Lung (tissue), 16 donors: ENCODE data around the gene RNF157. TPM values are rescaled to one million over a fixed set of nuclear protein-coding genes. Genes with fewer than 3 reads are reported as not detected.

Experiments
- ATAC-seq: fragments of 200-7000 bp; cut with Tn5 transposase; one replicate; pipeline ENCODE4 v1.9.1; 2020; ENCODE audit warnings: moderate number of reproducible peaks; ENCODE audit not compliant: insufficient read depth, low FRiP score
- DNase-seq, 3 donors: peaks; one replicate each; pipeline ENCODE4 v3.0.0-alpha.2; 2013 to 2017
- H3K27ac ChIP-seq, 2 donors: one replicate each; pipeline ENCODE4 v1.5.1; 2013; ENCODE audit warnings: mild to moderate bottlenecking in 2 of 2, moderate library complexity in 2 of 2, control low read depth in 1 of 2, inconsistent platforms in 1 of 2, low read depth in 1 of 2, low read length in 1 of 2
- H3K27me3 ChIP-seq, 3 donors: one replicate each; pipeline ENCODE4 v1.5.1; 2013; ENCODE audit warnings: low read length in 2 of 3; ENCODE audit not compliant: control insufficient read depth in 3 of 3, insufficient read depth in 3 of 3
- H3K36me3 ChIP-seq, 4 donors: one replicate each; pipeline ENCODE4 v1.5.1; 2013; ENCODE audit warnings: low read length in 4 of 4, mild to moderate bottlenecking in 1 of 4, moderate library complexity in 1 of 4; ENCODE audit not compliant: control insufficient read depth in 4 of 4, insufficient read depth in 4 of 4
- H3K4me1 ChIP-seq, 5 donors: one replicate each; pipeline ENCODE4 v1.5.1; 2013; ENCODE audit warnings: low read length in 5 of 5, mild to moderate bottlenecking in 2 of 5, moderate library complexity in 1 of 5; ENCODE audit not compliant: control insufficient read depth in 5 of 5, insufficient read depth in 5 of 5
- H3K4me3 ChIP-seq: one replicate; pipeline ENCODE4 v1.5.1; 2013; ENCODE audit warnings: mild to moderate bottlenecking, control low read depth, moderate library complexity
- H3K9ac ChIP-seq, 2 donors: one replicate each; pipeline ENCODE4 v1.5.1; 2013; ENCODE audit warnings: low read length in 2 of 2, control low read depth in 1 of 2; ENCODE audit not compliant: insufficient read depth in 1 of 2
- H3K9me3 ChIP-seq, 4 donors: one replicate each; pipeline ENCODE4 v1.5.1; 2013; ENCODE audit warnings: low read length in 3 of 4, mild to moderate bottlenecking in 1 of 4, moderate library complexity in 1 of 4; ENCODE audit not compliant: control insufficient read depth in 4 of 4, insufficient read depth in 3 of 4
- WGBS, 2 donors: extraction: QIAGEN DNeasy Blood & Tissue Kit; methylation state at CpG; one replicate each; pipeline ENCODE4 v1.1.7; 2013; 5-methylcytosine and 5-hydroxymethylcytosine counted together
- long read RNA-seq, 5 donors: transcript quantifications; one replicate each; lab custom pipeline, GENCODE V29; 2026
- polyA plus RNA-seq, 2 donors: library from polyadenylated mRNA; stranded (reverse); fragments of 200-250 nt; gene quantifications; one replicate each; pipeline ENCODE4 v1.2.1, GENCODE V29; 2013
- total RNA-seq, 2 donors: library from RNA; depleted of rRNA in 1 of 2; stranded (reverse); fragments of >200 nt in 1 of 2; gene quantifications; one replicate each; pipeline ENCODE4 v1.2.1, GENCODE V29; 2014 to 2021
- TF ChIP-seq, protein P1 (sequence below): IDR thresholded peaks from 2 replicates; pipeline ENCODE4 v1.5.1; 2012; ENCODE audit warnings: mild to moderate bottlenecking; ENCODE audit errors: control extremely low read depth, extremely low read depth
- donor health status: control.
- donor health status: control.
- donor health status: Bipolar disorder and iron deficiency.
- donor health status: healthy.
- donor health status: DM: yes; HTN: yes; CAD: no.

The RNF157 gene
- total RNA-seq, result 1 to 10 TPM; 2.2 to 2.5 TPM
- 1 to 10 TPM in 1 of 2 donors, under 1 TPM in 1; 0.88 to 1.4 TPM for polyA plus RNA-seq
- long read RNA-seq, donor 1, result 0 reads
- long read RNA-seq, donor 2, result 0 reads
- long read RNA-seq, donor 3, result 0 reads
- long read RNA-seq, donor 4, partial matches to known transcripts, result 0 of 1 reads
- long read RNA-seq, donor 4, other reads (novel, unspliced or antisense), result 0 of 1 reads
- long read RNA-seq, donor 5, result 0 reads

DNA sequence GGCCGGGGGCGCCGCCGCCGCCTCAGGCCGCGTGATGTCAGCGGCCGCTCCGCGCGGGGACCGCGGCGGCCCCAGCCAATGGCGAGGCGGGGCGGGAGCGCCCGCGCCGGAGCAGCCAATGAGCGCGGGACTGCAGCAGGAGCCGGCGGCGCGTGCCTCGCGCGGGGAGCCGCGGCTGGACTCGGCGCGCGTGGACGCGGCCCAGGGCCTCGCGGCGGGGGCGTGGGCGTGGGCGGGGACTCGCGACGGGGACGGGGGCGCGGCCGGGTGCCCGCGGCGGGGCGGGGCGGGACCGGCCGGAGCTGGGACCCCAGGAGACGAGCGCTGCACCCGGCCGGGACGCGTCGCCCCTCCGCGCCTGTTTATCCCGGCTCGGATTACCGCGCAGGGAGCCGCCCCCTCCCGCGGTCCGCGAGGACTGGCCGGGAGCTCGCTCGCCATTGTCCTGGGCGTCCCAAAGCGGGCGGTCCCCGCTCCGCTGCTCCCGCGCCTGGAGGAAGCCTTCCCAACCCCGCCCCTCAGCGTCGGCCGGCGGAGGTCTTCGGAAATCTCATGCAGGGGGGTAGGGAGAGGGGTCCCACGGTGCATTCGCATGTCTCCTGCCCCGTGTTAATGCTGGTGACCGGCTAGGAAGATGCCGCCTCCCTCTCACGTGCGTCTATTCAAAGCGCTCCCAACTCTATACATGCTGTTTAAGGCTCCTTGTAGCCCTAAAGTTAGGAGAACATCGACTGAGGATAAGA, at the start of gene RNF157:
Gene RNF157, minus strand, starts transcription at position 33 of the 743 bp plus-strand sequence. CDS start 253 bp downstream, outside the sequence.
- ATAC-seq, result peak; percentile 79
- peaks cover 0 to 18% (median 0%) of the 10 kb centered on the region in 5 donors for H3K4me1 ChIP-seq
- DNase-seq, result peak; percentile 82 to 87 (median 83)
- no peaks in the 10 kb centered on the region for H3K36me3 ChIP-seq
- no peaks in the 10 kb centered on the region for H3K9me3 ChIP-seq
- peak within 1 kb of the TSS in 1 of 2 donors; percentile 52 for H3K27ac ChIP-seq
- peaks cover 0 to 5% (median 0%) of the 10 kb centered on the region in 3 donors for H3K27me3 ChIP-seq
- TF ChIP-seq, protein P1, sequence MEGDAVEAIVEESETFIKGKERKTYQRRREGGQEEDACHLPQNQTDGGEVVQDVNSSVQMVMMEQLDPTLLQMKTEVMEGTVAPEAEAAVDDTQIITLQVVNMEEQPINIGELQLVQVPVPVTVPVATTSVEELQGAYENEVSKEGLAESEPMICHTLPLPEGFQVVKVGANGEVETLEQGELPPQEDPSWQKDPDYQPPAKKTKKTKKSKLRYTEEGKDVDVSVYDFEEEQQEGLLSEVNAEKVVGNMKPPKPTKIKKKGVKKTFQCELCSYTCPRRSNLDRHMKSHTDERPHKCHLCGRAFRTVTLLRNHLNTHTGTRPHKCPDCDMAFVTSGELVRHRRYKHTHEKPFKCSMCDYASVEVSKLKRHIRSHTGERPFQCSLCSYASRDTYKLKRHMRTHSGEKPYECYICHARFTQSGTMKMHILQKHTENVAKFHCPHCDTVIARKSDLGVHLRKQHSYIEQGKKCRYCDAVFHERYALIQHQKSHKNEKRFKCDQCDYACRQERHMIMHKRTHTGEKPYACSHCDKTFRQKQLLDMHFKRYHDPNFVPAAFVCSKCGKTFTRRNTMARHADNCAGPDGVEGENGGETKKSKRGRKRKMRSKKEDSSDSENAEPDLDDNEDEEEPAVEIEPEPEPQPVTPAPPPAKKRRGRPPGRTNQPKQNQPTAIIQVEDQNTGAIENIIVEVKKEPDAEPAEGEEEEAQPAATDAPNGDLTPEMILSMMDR, result no peak
- peak within 1 kb of the TSS in 1 of 2 donors; percentile 83 for H3K9ac ChIP-seq
- peak within 1 kb of the TSS; percentile 20 for H3K4me3 ChIP-seq
- WGBS, 2 donors, result 0 to 1% methylated on average over 36 to 102 of the region's 102 CpGs

DNA sequence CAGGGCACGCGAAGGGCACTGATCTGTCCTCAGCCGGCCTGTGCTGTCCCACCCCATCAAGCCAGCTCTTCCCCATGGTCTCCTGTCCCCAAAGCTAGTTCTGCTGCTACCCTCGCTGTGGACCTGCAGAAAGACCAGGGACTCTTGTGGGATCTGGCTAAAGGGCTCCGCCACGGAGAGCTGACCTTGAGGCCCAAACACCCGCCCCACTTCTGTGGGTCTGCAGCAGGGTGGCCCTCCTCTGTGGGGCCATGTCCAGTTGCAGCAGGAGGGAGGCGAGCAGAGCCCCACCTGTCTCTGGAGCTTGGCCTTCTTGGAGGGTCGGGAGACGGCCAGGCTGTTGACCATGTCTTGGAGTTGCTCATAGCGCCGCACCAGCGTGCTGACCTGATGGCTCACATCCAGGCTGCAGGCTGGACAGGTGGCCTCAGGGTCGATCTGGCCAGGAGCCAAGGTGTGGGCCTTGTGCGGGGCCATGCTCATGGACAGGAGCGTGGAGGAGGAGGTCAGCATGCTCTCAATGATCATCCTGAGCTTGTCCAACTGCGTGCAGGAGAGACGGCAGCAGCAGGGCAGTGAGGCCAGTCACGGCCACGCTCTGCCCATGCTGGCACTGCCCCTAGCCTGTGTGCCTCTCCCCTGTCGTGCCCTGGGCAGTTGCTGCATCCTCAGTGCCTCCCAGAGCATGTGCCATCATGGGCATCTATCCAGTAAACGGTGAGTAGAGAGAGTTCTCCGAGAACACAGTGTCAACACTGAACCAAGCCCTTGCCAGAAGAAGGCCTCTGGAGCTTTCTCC, 41.5 kb upstream of the RNF157 start:
- H3K4me3 ChIP-seq, result no peak overlapping the region
- H3K9me3 ChIP-seq, result no peaks in the 10 kb centered on the region
- no peak overlapping the region for H3K9ac ChIP-seq
- 88 to 93% methylated on average over 21 to 23 of the region's 23 CpGs for WGBS, 2 donors
- H3K36me3 ChIP-seq, result peaks cover 0 to 4% (median 0%) of the 10 kb centered on the region in 4 donors
- H3K27ac ChIP-seq, result no peak overlapping the region
- DNase-seq, result no peak
- H3K4me1 ChIP-seq, result peaks cover 0 to 4% (median 3%) of the 10 kb centered on the region in 5 donors
- TF ChIP-seq, protein P1, result no peak
- no peak for ATAC-seq
- no peaks in the 10 kb centered on the region for H3K27me3 ChIP-seq

GRCh38 chr17:76280650-76281049, 40.4 kb upstream of the RNF157 start:
- H3K36me3 ChIP-seq, result peaks cover 0 to 4% (median 0%) of the 10 kb centered on the region in 4 donors
- no peak overlapping the region for H3K27ac ChIP-seq
- no peak for DNase-seq
- H3K4me1 ChIP-seq, result peaks cover 0 to 4% (median 3%) of the 10 kb centered on the region in 5 donors
- 94 to 95% methylated on average over 15 of the region's 15 CpGs for WGBS, 2 donors
- H3K4me3 ChIP-seq, result no peak overlapping the region
- H3K9ac ChIP-seq, result no peak overlapping the region
- no peaks in the 10 kb centered on the region for H3K9me3 ChIP-seq
- TF ChIP-seq, protein P1, result no peak
- no peak for ATAC-seq
- H3K27me3 ChIP-seq, result no peaks in the 10 kb centered on the region
